CD4-positive, alpha-beta memory T cell (primary cell): Measurements from ENCODE around the gene CHAF1A. TPM values are rescaled to one million over a fixed set of nuclear protein-coding genes. Genes with fewer than 3 reads are reported as not detected.

ENCODE experiments used
- CTCF ChIA-PET: fragments of 350-600 bp; sonication (Branson Sonifier 250); formaldehyde crosslinking; loops from one replicate; lab custom pipeline; 2021; ENCODE audit warnings: inconsistent platforms; ENCODE audit not compliant: partially characterized antibody; lab: Charles Lee
- POLR2A ChIA-PET: fragments of 350-600 bp; sonication (Branson Sonifier 250); formaldehyde crosslinking; loops from one replicate; lab custom pipeline; 2021; ENCODE audit not compliant: partially characterized antibody; lab: Charles Lee
- DNase-seq, 5 donors: peaks; one replicate each; pipeline versions ENCODE4 v3.0.0 to v3.0.0-alpha.2; 2020 to 2022; ENCODE audit warnings: mixed read lengths in 1 of 5
- H3K27ac ChIP-seq: one replicate; pipeline ENCODE4 v1.7.0; 2013; ENCODE audit warnings: low read depth, low read length
- H3K27me3 ChIP-seq: 2 replicates; pipeline ENCODE4 v1.7.0; 2013; ENCODE audit warnings: mild to moderate bottlenecking, low read length, moderate library complexity; ENCODE audit not compliant: insufficient read depth
- H3K36me3 ChIP-seq: 2 replicates; pipeline ENCODE4 v1.7.0; 2013; ENCODE audit warnings: mild to moderate bottlenecking, low read length, moderate library complexity; ENCODE audit not compliant: insufficient read depth
- H3K4me1 ChIP-seq: 2 replicates; pipeline ENCODE4 v1.7.0; 2013; ENCODE audit warnings: mild to moderate bottlenecking, low read length, moderate library complexity; ENCODE audit not compliant: insufficient read depth
- H3K4me3 ChIP-seq, 2 donors: one replicate each; pipeline ENCODE4 v1.7.0; 2013; ENCODE audit warnings: low read length in 2 of 2, mild to moderate bottlenecking in 1 of 2
- H3K9me3 ChIP-seq, 2 donors: one replicate each; pipeline ENCODE4 v1.7.0; 2013; ENCODE audit warnings: low read length in 2 of 2, control low read depth in 1 of 2; ENCODE audit not compliant: control insufficient read depth in 1 of 2
- H3K27ac Mint-ChIP-seq, 7 donors: one replicate each; pipeline ENCODE4 v1.8.0; 2020 to 2021; ENCODE audit warnings: mixed read lengths in 7 of 7, mild to moderate bottlenecking in 6 of 7, inconsistent platforms in 3 of 7, moderate library complexity in 3 of 7
- H3K27me3 Mint-ChIP-seq, 2 donors: one replicate each; pipeline ENCODE4 v1.8.0; 2020 to 2021; ENCODE audit warnings: mixed read lengths in 2 of 2
- H3K36me3 Mint-ChIP-seq, 2 donors: one replicate each; pipeline ENCODE4 v1.8.0; 2020 to 2021; ENCODE audit warnings: mixed read lengths in 2 of 2, inconsistent platforms in 1 of 2, mild to moderate bottlenecking in 1 of 2
- H3K4me1 Mint-ChIP-seq, 4 donors: one replicate each; pipeline ENCODE4 v1.8.0; 2020 to 2021; ENCODE audit warnings: mixed read lengths in 4 of 4, mild to moderate bottlenecking in 1 of 4
- H3K4me3 Mint-ChIP-seq, 8 donors: one replicate each; pipeline ENCODE4 v1.8.0; 2020 to 2021; ENCODE audit warnings: mixed read lengths in 8 of 8, mild to moderate bottlenecking in 7 of 8, moderate library complexity in 6 of 8, inconsistent platforms in 3 of 8
- H3K9me3 Mint-ChIP-seq, 8 donors: one replicate each; pipeline ENCODE4 v1.8.0; 2020 to 2021; ENCODE audit warnings: mixed read lengths in 8 of 8, mild to moderate bottlenecking in 5 of 8, inconsistent platforms in 3 of 8, moderate library complexity in 1 of 8
- intact Hi-C: fragments of 100-400 bp; cut with micrococcal nuclease; formaldehyde crosslinking; loops from one replicate; pipeline ENCODE4 v1.15.1; 2023
- polyA plus RNA-seq, 2 donors: library from polyadenylated mRNA; unstranded; fragments of 300-500 nt; fragmentation: Illumina TruSeq; gene quantifications; one replicate each; pipeline ENCODE4 v1.2.3, GENCODE V29; 2021
- total RNA-seq, 2 experiments: library from RNA; stranded (reverse); gene quantifications; one replicate each; pipeline ENCODE4 v1.2.3, GENCODE V29; 2021

CHAF1A gene
- total and polyA plus RNA-seq, 4 experiments from 2014 or later: 2.8 to 18.1 (median 9.2) TPM

GRCh38 chr19:4439243-4439642 is 36.8 kb downstream of the CHAF1A start:
- peak overlapping the region in 1 of 7 donors; percentile 72 for H3K27ac Mint-ChIP-seq
- Histone ChIP-seq H3K4me3 (no peak overlapping the region), H3K36me3 (no peaks in the 10 kb centered on the region), H3K27ac (no peak overlapping the region), H3K27me3 (no peaks in the 10 kb centered on the region), H3K9me3 (no peaks in the 10 kb centered on the region), H3K4me1 (no peaks in the 10 kb centered on the region)
- H3K4me3 Mint-ChIP-seq: no peak overlapping the region
- POLR2A ChIA-PET: no interaction called here
- H3K9me3 Mint-ChIP-seq: no peaks in the 10 kb centered on the region
- peaks cover 1 to 6% (median 4%) of the 10 kb centered on the region in 4 donors for H3K4me1 Mint-ChIP-seq
- no peaks in the 10 kb centered on the region for H3K27me3 Mint-ChIP-seq
- H3K36me3 Mint-ChIP-seq: peaks cover 7 to 15% of the 10 kb centered on the region in 2 donors
- CTCF ChIA-PET: no interaction called here
- no peak for DNase-seq
- intact Hi-C loops: no loop called here

- ChIA-PET CTCF (no interaction called here), POLR2A (no interaction called here)
- H3K27me3 Mint-ChIP-seq: no peaks in the 10 kb centered on the region
- H3K4me3 Mint-ChIP-seq: peak overlapping the region in 2 of 8 donors; percentile 29 to 53
- Histone ChIP-seq H3K27ac (no peak overlapping the region), H3K36me3 (peaks cover 8% of the 10 kb centered on the region), H3K27me3 (no peaks in the 10 kb centered on the region), H3K9me3 (no peaks in the 10 kb centered on the region), H3K4me1 (no peaks in the 10 kb centered on the region), H3K4me3 (no peak overlapping the region)
- intact Hi-C loops: no loop called here
- peaks cover 0 to 8% (median 5%) of the 10 kb centered on the region in 4 donors for H3K4me1 Mint-ChIP-seq
- no peaks in the 10 kb centered on the region for H3K9me3 Mint-ChIP-seq
- DNase-seq: no peak
- H3K36me3 Mint-ChIP-seq: peaks cover 0 to 21% of the 10 kb centered on the region in 2 donors
- H3K27ac Mint-ChIP-seq: peak overlapping the region in 5 of 7 donors; percentile 42 to 86 (median 72)
Observed at GRCh38 chr19:4441994-4442818, 39.8 kb downstream of the CHAF1A start.

GRCh38 chr19:4442819-4443146 is 40.3 kb downstream of the CHAF1A start:
- H3K4me3 Mint-ChIP-seq: no peak overlapping the region
- ChIA-PET POLR2A (no interaction called here), CTCF (no interaction called here)
- H3K4me1 Mint-ChIP-seq: peaks cover 0 to 8% (median 5%) of the 10 kb centered on the region in 4 donors
- peak overlapping the region in 1 of 7 donors; percentile 79 for H3K27ac Mint-ChIP-seq
- no peak overlapping the region for H3K4me3 ChIP-seq
- no peaks in the 10 kb centered on the region for H3K4me1 ChIP-seq
- no peaks in the 10 kb centered on the region for H3K27me3 Mint-ChIP-seq
- intact Hi-C loops: no loop called here
- H3K9me3 Mint-ChIP-seq: no peaks in the 10 kb centered on the region
- peaks cover 13% of the 10 kb centered on the region for H3K36me3 ChIP-seq
- H3K9me3 ChIP-seq: no peaks in the 10 kb centered on the region
- peaks cover 0 to 23% of the 10 kb centered on the region in 2 donors for H3K36me3 Mint-ChIP-seq
- no peaks in the 10 kb centered on the region for H3K27me3 ChIP-seq
- DNase-seq: no peak
- no peak overlapping the region for H3K27ac ChIP-seq

- peaks cover 0 to 8% (median 5%) of the 10 kb centered on the region in 4 donors for H3K4me1 Mint-ChIP-seq
- intact Hi-C loops: no loop called here
Observed at GRCh38 chr19:4443188-4443587, 40.7 kb downstream of the CHAF1A start.

GRCh38 chr19:4443966-4444764 is 41.7 kb downstream of the CHAF1A start:
- Mint-ChIP-seq H3K4me3 (no peak overlapping the region), H3K9me3 (no peaks in the 10 kb centered on the region), H3K27me3 (no peaks in the 10 kb centered on the region), H3K36me3 (peaks cover 0 to 29% of the 10 kb centered on the region in 2 donors), H3K27ac (peak overlapping the region in 1 of 7 donors; percentile 57), H3K4me1 (peaks cover 0 to 8% (median 5%) of the 10 kb centered on the region in 4 donors)
- Histone ChIP-seq H3K36me3 (peaks cover 26% of the 10 kb centered on the region), H3K4me1 (no peaks in the 10 kb centered on the region), H3K9me3 (no peaks in the 10 kb centered on the region), H3K27me3 (no peaks in the 10 kb centered on the region), H3K27ac (no peak overlapping the region), H3K4me3 (no peak overlapping the region)
- no peak for DNase-seq
- intact Hi-C loops: no loop called here
- POLR2A ChIA-PET: interaction anchor here (0.9 kb wide), 1 partner anchor 12 kb away, joined by 4 read pairs; no protein-coding TSS in a partner anchor
- CTCF ChIA-PET: no interaction called here

More at GRCh38 chr19:4443188-4443587, 40.7 kb downstream of the CHAF1A start:
- Mint-ChIP-seq H3K27me3 (no peaks in the 10 kb centered on the region), H3K4me3 (no peak overlapping the region), H3K27ac (no peak overlapping the region), H3K36me3 (peaks cover 0 to 24% of the 10 kb centered on the region in 2 donors), H3K9me3 (no peaks in the 10 kb centered on the region)
- Histone ChIP-seq H3K27ac (no peak overlapping the region), H3K4me3 (no peak overlapping the region), H3K9me3 (no peaks in the 10 kb centered on the region), H3K27me3 (no peaks in the 10 kb centered on the region), H3K4me1 (no peaks in the 10 kb centered on the region), H3K36me3 (peaks cover 17% of the 10 kb centered on the region)
- POLR2A ChIA-PET: no interaction called here
- no peak for DNase-seq
- CTCF ChIA-PET: no interaction called here

GRCh38 chr19:4444765-4445741 is 42.6 kb downstream of the CHAF1A start:
- Mint-ChIP-seq H3K27ac (peak overlapping the region in 4 of 7 donors; percentile 22 to 66 (median 40)), H3K27me3 (no peaks in the 10 kb centered on the region)
- POLR2A ChIA-PET: no interaction called here

More at GRCh38 chr19:4444765-4445741, 42.6 kb downstream of the CHAF1A start:
- DNase-seq: no peak
- intact Hi-C loops: no loop called here
- no peak overlapping the region for H3K4me3 ChIP-seq
- H3K4me1 ChIP-seq: no peaks in the 10 kb centered on the region
- CTCF ChIA-PET: no interaction called here
- H3K27me3 ChIP-seq: no peaks in the 10 kb centered on the region
- no peak overlapping the region for H3K27ac ChIP-seq
- Mint-ChIP-seq H3K9me3 (no peaks in the 10 kb centered on the region), H3K4me1 (peaks cover 0 to 8% (median 5%) of the 10 kb centered on the region in 4 donors), H3K4me3 (no peak overlapping the region), H3K36me3 (peaks cover 4 to 29% of the 10 kb centered on the region in 2 donors)
- peaks cover 34% of the 10 kb centered on the region for H3K36me3 ChIP-seq
- no peaks in the 10 kb centered on the region for H3K9me3 ChIP-seq
